ENCODE results near the gene KIF23.

DNA sequence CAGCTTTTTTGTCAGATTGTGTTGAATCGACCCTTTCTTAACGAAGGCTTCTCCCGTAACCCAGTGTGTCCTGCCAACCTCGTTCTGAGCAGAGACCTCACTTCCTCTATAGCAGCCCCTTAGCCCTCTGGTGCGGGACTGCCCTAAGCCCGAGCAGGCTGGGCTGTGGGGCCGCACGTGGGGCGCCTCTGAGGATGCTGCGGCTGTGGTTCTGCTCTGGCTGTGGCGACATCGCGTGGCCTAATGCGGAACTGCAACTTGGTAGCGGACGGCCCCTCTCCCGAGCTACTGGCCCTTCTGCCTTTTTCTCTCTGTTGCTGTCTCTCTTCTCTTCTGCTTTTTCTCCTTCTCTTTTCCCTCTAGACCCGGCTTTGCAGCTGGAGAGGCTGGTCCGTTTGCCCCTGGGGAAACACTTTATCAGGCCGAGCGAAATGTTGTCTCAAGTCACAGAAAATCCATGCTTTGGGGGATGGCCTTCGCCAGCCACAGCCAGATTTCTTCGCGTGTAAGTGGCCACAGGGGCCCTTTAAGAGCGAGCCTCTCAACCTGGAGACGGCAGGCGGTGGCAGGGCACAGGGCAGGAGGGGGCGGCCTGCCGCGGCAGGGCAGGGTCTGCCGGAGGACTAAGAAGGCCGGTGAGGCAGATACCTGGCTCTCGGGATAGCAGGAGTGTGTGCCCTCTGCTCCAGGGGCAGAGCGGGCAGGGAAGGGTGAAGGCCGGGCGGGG, 19.4 kb upstream of the KIF23 start:
- TF ChIP-seq CTCF (IDR thresholded peaks at IDR 0.05) (peak in 1 of 3 donors; percentile 90), POLR2A (IDR thresholded peaks at IDR 0.05) (no peak)

Data from lower leg skin (tissue), 3 donors.